ENCODE results near the gene GNA15. TPM values are rescaled to one million over a fixed set of nuclear protein-coding genes. Genes with fewer than 3 reads are reported as not detected.

GNA15 gene
- total and polyA plus RNA-seq, 12 donors = 0.42 to 8.9 (median 1.1) TPM

- Histone ChIP-seq H3K27ac (peak overlapping the region in 1 of 10 donors; percentile 79), H3K36me3 (peaks cover 0 to 3% (median 0%) of the 10 kb centered on the region in 9 donors), H3K27me3 (no peaks in the 10 kb centered on the region), H3K9me3 (no peaks in the 10 kb centered on the region), H3K4me1 (peaks cover 0 to 31% (median 3%) of the 10 kb centered on the region in 9 donors), H3K4me3 (no peak overlapping the region)
- WGBS, 2 donors = 50 to 55% methylated on average over 17 of the region's 17 CpGs
- no peak for DNase-seq
- peak in 1 of 8 donors; percentile 5 for ATAC-seq
- intact Hi-C loops (cut with DNase I) = no loop called here
- TF ChIP-seq, protein P1, sequence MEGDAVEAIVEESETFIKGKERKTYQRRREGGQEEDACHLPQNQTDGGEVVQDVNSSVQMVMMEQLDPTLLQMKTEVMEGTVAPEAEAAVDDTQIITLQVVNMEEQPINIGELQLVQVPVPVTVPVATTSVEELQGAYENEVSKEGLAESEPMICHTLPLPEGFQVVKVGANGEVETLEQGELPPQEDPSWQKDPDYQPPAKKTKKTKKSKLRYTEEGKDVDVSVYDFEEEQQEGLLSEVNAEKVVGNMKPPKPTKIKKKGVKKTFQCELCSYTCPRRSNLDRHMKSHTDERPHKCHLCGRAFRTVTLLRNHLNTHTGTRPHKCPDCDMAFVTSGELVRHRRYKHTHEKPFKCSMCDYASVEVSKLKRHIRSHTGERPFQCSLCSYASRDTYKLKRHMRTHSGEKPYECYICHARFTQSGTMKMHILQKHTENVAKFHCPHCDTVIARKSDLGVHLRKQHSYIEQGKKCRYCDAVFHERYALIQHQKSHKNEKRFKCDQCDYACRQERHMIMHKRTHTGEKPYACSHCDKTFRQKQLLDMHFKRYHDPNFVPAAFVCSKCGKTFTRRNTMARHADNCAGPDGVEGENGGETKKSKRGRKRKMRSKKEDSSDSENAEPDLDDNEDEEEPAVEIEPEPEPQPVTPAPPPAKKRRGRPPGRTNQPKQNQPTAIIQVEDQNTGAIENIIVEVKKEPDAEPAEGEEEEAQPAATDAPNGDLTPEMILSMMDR (IDR thresholded peaks at IDR 0.05) = no peak
Observed at GRCh38 chr19:3175781-3176714, 40.2 kb downstream of the GNA15 start.

DNA sequence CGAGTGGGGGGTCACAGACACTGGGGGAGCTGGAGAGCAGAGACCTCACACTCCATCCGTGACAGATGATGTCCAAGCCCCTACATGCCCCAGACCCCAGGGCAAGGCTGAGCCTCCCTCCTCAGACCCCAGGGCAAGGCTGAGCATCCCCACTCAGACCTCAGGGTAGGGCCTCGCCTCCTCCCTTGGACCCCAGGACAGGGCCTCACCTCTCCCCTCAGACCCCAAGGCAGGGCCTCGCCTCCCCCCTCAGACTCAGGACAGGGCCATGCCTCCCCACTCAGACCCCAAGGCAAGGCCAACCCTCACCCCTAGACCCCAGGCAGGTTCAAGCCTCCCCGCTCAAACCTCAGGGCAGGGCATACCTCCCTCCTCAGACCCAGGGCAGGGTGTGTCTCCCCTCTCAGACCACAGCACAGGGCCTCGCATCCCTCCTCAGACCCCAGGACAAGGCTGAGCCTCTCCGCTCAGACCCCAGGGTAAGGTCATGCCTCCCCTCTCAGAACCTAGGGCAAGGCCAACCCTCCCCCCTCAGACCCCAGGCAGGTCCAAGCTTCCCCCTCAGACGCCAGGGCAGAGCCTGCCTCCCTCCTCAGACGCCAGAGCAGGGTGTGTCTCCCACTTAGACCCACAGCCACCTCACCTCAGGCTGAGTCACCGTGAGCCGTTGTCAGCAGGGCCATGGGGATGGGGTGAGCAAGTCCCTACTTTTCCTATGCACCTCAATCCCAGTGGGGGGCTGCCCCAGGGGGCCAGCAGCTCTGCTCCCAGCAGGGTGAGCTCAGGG, 41.1 kb downstream of the GNA15 start:
- no peak for DNase-seq
- H3K27me3 ChIP-seq = no peaks in the 10 kb centered on the region
- intact Hi-C loops (cut with DNase I) = no loop called here
- no peaks in the 10 kb centered on the region for H3K9me3 ChIP-seq
- 79 to 83% methylated on average over 11 of the region's 11 CpGs for WGBS, 2 donors
- peak in 5 of 8 donors; percentile 15 to 44 (median 19) for ATAC-seq
- TF ChIP-seq, protein P1 (IDR thresholded peaks at IDR 0.05) = no peak
- H3K27ac ChIP-seq = peak overlapping the region in 1 of 10 donors; percentile 79
- peaks cover 0 to 35% (median 3%) of the 10 kb centered on the region in 9 donors for H3K4me1 ChIP-seq
- peaks cover 0 to 3% (median 0%) of the 10 kb centered on the region in 9 donors for H3K36me3 ChIP-seq
- H3K4me3 ChIP-seq = peak overlapping the region in 1 of 10 donors; percentile 40

DNA sequence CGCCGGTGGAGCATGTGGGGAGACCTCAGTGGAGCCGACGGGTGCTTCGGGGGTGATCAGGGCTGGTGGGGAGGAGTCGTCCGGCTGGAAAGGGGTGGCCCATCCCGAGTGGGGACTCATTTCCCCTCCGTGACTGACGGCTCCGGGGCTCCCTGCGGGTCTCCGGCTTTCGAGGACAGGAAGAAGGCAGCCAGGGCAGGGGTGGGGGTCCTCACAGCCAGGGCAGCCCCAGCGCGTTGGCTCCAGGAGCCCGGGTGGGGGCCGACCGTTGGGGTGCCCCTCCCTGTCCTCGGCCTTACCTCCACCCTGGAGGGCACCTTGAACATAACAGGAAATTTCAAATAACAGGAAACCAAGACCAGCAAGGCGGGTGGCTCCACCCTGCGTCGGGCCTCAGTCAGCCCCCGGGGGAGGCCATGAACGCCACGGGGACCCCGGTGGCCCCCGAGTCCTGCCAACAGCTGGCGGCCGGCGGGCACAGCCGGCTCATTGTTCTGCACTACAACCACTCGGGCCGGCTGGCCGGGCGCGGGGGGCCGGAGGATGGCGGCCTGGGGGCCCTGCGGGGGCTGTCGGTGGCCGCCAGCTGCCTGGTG, 42.6 kb downstream of the GNA15 start, which contains the start of gene S1PR4:
Gene S1PR4 (plus strand): TSS at position 393 of the 596 bp plus-strand sequence. CDS start 24 bp downstream, at position 417.
- 62 to 67% methylated on average over 42 of the region's 42 CpGs for WGBS, 2 donors
- ATAC-seq = peak in 7 of 8 donors; percentile 30 to 67 (median 37)
- DNase-seq = no peak

More for the DNA sequence above, 42.6 kb downstream of the GNA15 start, which contains the start of gene S1PR4:
- Histone ChIP-seq H3K36me3 (peaks cover 0 to 3% (median 0%) of the 10 kb centered on the region in 9 donors), H3K27ac (peak within 1 kb of the TSS in 7 of 10 donors; percentile 5 to 98 (median 39)), H3K4me3 (peak within 1 kb of the TSS in 6 of 10 donors; percentile 0 to 66 (median 24)), H3K27me3 (no peaks in the 10 kb centered on the region), H3K4me1 (peaks cover 0 to 40% (median 3%) of the 10 kb centered on the region in 9 donors), H3K9me3 (no peaks in the 10 kb centered on the region)
- TF ChIP-seq, protein P1 (IDR thresholded peaks at IDR 0.05) = no peak
- intact Hi-C loops (cut with DNase I) = no loop called here

Measured in heart right ventricle (tissue), 16 donors.